Measurements from ENCODE around the gene LRRK1.
A peak's percentile ranks its signal among the peaks of the same experiment; 100 is the strongest.
"Not testable (repeated sequence)": the region's sequence is repeated elsewhere in the genome, so short reads cannot be mapped to it uniquely, and the experiment has no call there.

The LRRK1 gene

GRCh38 chr15:101060576-101061551, 141.7 kb downstream of the LRRK1 start:
- no peak for DNase-seq

GRCh38 chr15:101062063-101062462, 142.9 kb downstream of the LRRK1 start:
- no peak for DNase-seq

- DNase-seq, result no peak
These were observed 143.5 kb downstream of the LRRK1 start for GRCh38 chr15:101062471-101063171.

GRCh38 chr15:101063212-101063611, 144.1 kb downstream of the LRRK1 start:
- no peak for DNase-seq

- DNase-seq, result no peak
These were observed 145.0 kb downstream of the LRRK1 start for GRCh38 chr15:101063891-101064794.

- no peak for DNase-seq
These were observed 145.8 kb downstream of the LRRK1 start for GRCh38 chr15:101064795-101065569.

- no peak for DNase-seq
These were observed 146.5 kb downstream of the LRRK1 start for GRCh38 chr15:101065570-101066221.

GRCh38 chr15:101066501-101067408, 147.6 kb downstream of the LRRK1 start:
- no peak for DNase-seq

- no peak for DNase-seq
These were observed 148.7 kb downstream of the LRRK1 start for GRCh38 chr15:101067660-101068522.

- peak; percentile 44 for DNase-seq
These were observed 149.4 kb downstream of the LRRK1 start for GRCh38 chr15:101068523-101068960.

- peak; percentile 65 for DNase-seq
These were observed 149.9 kb downstream of the LRRK1 start for GRCh38 chr15:101068961-101069653.

- DNase-seq, result no peak
These were observed 150.5 kb downstream of the LRRK1 start for GRCh38 chr15:101069654-101069973.

- DNase-seq, result no peak
These were observed 150.9 kb downstream of the LRRK1 start for GRCh38 chr15:101070024-101070423.

GRCh38 chr15:101070502-101071273, 151.5 kb downstream of the LRRK1 start:
- DNase-seq, result peak; percentile 84

GRCh38 chr15:101071651-101072050, 152.5 kb downstream of the LRRK1 start:
- no peak for DNase-seq

- not testable (repeated sequence) for DNase-seq
These were observed 153.1 kb downstream of the LRRK1 start for GRCh38 chr15:101072235-101072634.

- DNase-seq, result not testable (repeated sequence)
These were observed 158.9 kb downstream of the LRRK1 start for GRCh38 chr15:101077806-101078668.

Measured in EL (cell line).